GM20431 (cell line): ENCODE data around the gene PTPRN.
"Not testable (repeated sequence)": the region's sequence is repeated elsewhere in the genome, so short reads cannot be mapped to it uniquely, and the experiment has no call there.

ENCODE experiments used
- in situ Hi-C: fragments of 300-500 bp; cut with MseI, MboI; formaldehyde crosslinking; loops from one replicate; pipeline ENCODE4 v1.15.0; 2020; ENCODE audit warnings: low sequenced_read_pairs; ENCODE audit not compliant: unreplicated experiment

PTPRN gene

GRCh38 chr2:219289537-219290361 lies 19.5 kb downstream of the PTPRN start:
- in situ Hi-C loops = no loop called here

- in situ Hi-C loops = no loop called here
Observed at GRCh38 chr2:219289195-219289536, 20.0 kb downstream of the PTPRN start.

- in situ Hi-C loops = no loop called here
Observed at GRCh38 chr2:219287580-219288265, 21.5 kb downstream of the PTPRN start.

GRCh38 chr2:219287116-219287440 lies 22.1 kb downstream of the PTPRN start:
- in situ Hi-C loops = not testable (repeated sequence)

GRCh38 chr2:219286436-219287115 lies 22.6 kb downstream of the PTPRN start:
- in situ Hi-C loops = no loop called here

GRCh38 chr2:219285894-219286425 lies 23.2 kb downstream of the PTPRN start:
- in situ Hi-C loops = no loop called here

- in situ Hi-C loops = no loop called here
Observed at GRCh38 chr2:219285373-219285735, 23.8 kb downstream of the PTPRN start.

- in situ Hi-C loops = no loop called here
Observed at GRCh38 chr2:219284501-219285372, 24.5 kb downstream of the PTPRN start.

GRCh38 chr2:219282943-219283581 lies 26.1 kb downstream of the PTPRN start:
- in situ Hi-C loops = no loop called here

GRCh38 chr2:219282375-219282774 lies 26.8 kb downstream of the PTPRN start:
- in situ Hi-C loops = no loop called here

- in situ Hi-C loops = no loop called here
Observed at GRCh38 chr2:219281588-219281987, 27.6 kb downstream of the PTPRN start.

GRCh38 chr2:219280651-219281050 lies 28.6 kb downstream of the PTPRN start:
- in situ Hi-C loops = no loop called here

- in situ Hi-C loops = no loop called here
Observed at GRCh38 chr2:219279916-219280516, 29.2 kb downstream of the PTPRN start.

GRCh38 chr2:219279151-219279915 lies 29.9 kb downstream of the PTPRN start, which contains the start of gene DNAJB2:
TSS of gene DNAJB2 (plus strand) at chr2:219279366. CDS start at chr2:219279834, 468 bp downstream.
- in situ Hi-C loops = no loop called here

GRCh38 chr2:219278655-219279150 lies 30.5 kb downstream of the PTPRN start:
- in situ Hi-C loops = no loop called here

- in situ Hi-C loops = no loop called here
Observed at GRCh38 chr2:219277703-219278654, 31.2 kb downstream of the PTPRN start.

- in situ Hi-C loops = no loop called here
Observed at GRCh38 chr2:219274361-219274921, 34.8 kb downstream of the PTPRN start.
